ENCODE results near the gene GLT1D1.
A peak's percentile ranks its signal among the peaks of the same experiment; 100 is the strongest.

DNA sequence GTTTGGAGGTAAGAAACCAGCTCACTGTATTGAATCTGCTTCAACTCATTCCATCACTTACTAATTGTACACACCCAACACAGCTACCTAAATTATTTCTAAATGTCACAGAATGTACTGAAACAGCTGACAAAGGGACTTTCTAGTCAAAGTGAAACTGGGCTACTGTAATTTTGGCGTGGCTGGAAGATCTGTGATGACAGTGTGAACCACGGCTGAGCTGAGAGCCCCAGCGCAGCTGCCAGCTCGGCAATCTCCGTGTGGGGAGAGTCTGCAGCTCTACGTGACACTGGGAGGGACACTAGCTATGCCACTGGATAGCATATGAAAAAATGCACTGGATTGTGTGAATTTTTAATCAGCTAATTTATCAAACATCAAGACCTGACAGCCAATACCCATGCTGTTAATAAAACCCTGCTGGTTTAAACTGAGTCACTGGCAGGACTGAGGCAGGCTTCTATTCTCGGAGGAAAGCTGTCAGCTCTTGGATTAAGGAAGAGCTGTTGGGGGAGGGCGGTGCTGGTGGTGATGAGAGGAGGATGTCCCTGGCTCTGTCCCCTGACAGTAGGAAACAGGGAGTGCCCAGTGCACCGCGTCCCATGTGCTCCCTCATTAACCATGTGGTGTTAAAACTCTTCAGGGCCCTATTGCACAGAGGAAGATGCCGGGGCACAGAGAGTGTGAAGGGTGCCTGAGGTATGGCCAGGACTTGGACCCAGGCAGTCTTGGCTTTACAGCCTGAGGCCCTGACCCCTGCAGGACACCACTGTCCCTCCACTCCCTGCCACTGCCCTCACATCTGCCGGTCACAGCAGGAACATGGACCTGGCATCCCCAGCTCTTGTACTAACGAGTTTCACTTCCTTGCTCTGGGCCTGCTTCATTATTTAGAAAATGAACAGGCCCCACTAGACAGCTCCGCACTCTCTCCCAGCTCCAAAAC, 42.8 kb upstream of the GLT1D1 start:
- TF ChIP-seq CTCF (IDR thresholded peaks at IDR 0.05; ENCODE audit: low read length): 0 out of 2 replicates have a peak, but pooled peaks have one; percentile 3
- no peak for TF ChIP-seq EZH2 (optimal IDR thresholded peaks at IDR 0.05; ENCODE audit: low read depth, low read length)
- no peak for TF ChIP-seq EZH2phosphoT487 (IDR thresholded peaks at IDR 0.05; ENCODE audit: low read length)

Measured in MM.1S (cell line).